SK-N-SH (cell line): ENCODE results near the gene NAALADL2.

Experiments used
- MXI1 ChIP-seq: IDR thresholded peaks from 2 replicates; pipeline ENCODE4 v1.6.1; 2012; ENCODE audit warnings: mild to moderate bottlenecking, low read depth, low read length, improper control_type of control experiment
- POLR2AphosphoS5 ChIP-seq: IDR thresholded peaks from 2 replicates; pipeline ENCODE4 v1.6.1; 2012; ENCODE audit warnings: low read depth, low read length

- TF ChIP-seq MXI1: no peak
- no peak for TF ChIP-seq POLR2AphosphoS5
Observed at GRCh38 chr3:175591375-175591774, 732.2 kb downstream of the NAALADL2 start.
